GM21576 (cell line): ENCODE measurements around the gene SPRED1.
"Not testable (repeated sequence)": the region's sequence is repeated elsewhere in the genome, so short reads cannot be mapped to it uniquely, and the experiment has no call there.

Experiments
- ATAC-seq: cut with Tn5 transposase; IDR thresholded peaks from one replicate; pipeline ENCODE4 v1.9.1; 2021; ENCODE audit warnings: mild to moderate bottlenecking, moderate library complexity; ENCODE audit not compliant: unreplicated experiment

SPRED1 gene

DNA sequence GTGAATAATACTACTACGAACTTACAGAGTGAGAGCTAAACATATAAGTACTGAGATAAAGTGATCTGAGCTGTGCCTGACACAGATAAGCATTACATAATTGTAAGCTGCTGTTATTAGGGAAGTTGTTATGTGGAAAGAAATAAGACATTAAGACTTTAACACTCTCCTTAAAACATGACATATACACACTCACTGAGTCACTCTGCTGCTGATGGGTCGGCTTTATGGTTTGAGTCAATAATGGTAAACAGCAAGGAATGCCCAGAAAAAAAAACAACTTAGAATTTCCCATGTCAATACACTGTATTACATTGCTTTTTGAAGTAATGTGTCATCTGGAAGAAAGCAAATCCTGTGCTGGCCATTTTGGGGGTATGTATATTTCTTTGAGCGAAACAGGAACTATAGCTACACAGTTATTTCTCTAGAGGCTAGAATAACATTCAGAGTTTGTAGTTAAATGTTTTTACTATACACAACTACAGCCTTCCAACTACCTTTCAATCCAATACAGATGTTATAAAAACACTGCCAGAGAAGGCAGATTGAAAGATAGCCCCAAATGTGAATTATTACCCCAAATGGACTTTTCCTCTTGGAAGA, 22.8 kb upstream of the SPRED1 start:
- ATAC-seq, result no peak

GRCh38 chr15:38231436-38231835, 21.2 kb upstream of the SPRED1 start:
- no peak for ATAC-seq

DNA sequence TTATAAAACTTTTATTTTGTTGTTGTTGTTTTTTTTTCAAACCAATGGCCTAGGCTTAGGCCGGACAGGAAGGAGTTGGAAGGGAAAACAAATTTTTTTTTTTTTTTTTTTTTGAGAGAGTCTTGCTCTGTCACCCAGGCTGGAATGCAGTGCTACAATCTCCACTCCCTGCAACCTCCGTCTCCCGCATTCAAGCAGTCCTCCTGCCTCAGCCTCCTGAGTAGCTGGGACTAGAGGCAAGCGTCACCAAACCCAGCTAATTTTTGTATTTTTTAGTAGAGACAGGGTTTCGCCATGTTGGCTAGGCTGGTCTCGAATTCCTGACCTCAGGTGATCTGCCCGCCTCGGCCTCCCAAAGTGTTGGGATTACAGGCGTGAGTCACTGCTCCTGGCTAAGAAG, 15.6 kb upstream of the SPRED1 start:
- not testable (repeated sequence) for ATAC-seq

DNA sequence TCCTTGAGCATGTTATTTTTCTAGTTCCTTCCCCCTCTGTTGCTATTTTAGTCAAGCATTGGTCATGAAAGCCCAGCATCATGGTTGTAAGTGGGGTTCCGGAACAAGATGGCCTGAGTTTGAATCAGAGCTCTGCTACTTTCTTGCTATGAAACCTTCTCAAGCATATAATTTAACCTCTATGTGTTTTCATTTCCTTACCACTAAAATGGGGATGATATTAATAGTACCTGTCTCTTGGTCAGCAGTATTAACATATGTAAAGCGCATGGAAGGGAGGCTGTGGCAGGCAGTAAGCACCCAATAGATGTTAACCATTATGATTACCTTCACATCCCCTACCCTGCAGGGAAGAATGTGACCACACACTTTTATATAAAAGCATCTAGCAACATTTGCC, 14.3 kb upstream of the SPRED1 start:
- ATAC-seq, result peak; percentile 48

GRCh38 chr15:38242055-38242454, 10.6 kb upstream of the SPRED1 start:
- ATAC-seq, result peak; percentile 80

DNA sequence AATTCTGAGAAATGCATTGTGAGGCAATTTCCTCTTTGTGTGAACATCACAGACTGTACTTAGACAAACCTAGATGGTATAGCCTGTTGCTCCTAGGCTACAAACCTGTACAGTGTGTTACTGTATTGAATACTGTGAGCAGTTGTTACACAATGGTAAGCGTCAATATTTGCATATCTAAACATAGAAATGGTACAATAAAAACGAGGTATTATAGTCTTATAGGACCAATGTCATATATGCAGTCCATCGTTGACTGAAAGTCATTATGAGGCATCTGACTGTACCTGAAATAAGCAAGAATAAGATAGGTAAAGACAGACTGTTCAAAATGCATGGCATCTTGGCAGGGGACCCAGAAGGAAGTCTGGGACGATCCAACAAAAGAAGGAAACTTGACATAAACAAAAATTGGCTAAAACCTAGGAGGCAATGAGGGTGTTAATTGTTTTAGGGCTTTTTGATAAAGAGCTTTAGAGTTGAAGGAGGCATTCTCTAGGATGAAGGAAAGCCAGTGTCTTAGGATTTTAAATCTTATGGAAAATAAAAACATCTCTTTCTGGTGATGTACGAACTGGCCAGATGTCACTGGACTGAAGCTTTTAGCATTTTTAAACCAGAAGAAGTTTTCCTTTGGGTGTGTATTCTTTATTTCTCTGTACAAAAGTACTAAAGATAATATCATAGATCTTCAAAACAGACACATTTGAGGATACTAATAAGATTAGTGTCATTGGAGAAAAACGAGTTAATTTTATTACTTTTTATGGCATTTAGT, 9.2 kb upstream of the SPRED1 start:
- ATAC-seq, result no peak

- ATAC-seq, result no peak
Measured at GRCh38 chr15:38247336-38247735, 5.3 kb upstream of the SPRED1 start.

DNA sequence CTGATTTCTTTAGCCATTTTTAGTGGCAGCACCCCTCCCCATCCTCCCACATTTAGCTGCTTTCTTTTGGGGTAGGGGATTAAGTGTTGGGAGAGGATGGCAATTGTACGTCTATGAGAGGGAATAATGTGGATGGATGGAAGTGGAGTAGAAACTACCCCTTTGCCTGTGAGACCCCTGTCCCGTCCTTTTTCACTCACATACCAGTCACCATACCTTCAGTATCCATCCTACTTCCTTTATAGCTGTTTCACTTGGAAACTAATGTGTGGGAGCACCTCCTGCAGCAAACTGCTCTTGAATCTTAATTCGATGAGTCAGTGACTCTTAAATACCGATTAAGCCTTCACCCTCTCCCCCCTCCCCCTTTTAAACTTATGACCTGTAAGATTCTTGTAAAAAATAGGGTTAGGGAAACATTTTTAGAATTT, 730 bp downstream of the SPRED1 start:
- ATAC-seq, result no peak

DNA sequence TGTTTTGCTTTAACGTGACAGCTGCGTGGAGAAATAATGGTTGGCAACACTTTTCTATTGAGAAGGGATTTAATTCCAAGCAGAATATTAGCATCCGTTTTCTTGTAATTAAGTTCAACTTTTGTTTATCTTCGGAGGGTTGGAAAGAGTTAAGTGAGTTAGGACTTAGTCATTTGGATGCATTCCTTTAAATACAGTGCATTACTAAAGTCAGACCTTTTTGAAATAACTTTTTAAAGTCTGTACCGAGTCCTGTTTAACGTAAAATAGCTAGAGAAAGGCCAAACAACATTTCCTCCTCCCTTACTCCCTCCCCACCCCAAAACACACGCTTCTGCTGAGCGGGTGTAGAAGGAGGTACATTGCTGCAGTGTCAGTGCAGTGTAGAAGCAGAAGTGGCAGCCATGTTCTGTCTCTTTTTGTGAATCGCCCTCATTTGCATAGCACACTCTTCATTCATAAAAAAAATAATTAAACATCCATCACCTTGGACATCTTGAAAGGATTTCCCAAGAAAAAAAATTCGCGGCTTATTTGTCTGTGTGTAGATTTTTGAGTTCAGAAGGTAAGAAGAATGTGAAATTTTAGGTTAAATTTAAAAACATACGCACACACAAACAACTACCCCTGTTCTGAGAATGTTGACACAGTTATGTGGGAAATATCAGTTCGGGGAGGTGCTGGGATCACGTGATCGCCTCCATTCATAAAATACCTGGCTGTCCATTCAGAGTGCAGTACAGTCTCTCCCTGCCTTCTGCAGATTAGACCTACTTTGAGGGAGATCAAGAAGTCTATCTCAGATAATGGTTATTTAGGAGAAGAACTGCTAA, 1.6 kb downstream of the SPRED1 start:
- ATAC-seq, result peak; percentile 42

DNA sequence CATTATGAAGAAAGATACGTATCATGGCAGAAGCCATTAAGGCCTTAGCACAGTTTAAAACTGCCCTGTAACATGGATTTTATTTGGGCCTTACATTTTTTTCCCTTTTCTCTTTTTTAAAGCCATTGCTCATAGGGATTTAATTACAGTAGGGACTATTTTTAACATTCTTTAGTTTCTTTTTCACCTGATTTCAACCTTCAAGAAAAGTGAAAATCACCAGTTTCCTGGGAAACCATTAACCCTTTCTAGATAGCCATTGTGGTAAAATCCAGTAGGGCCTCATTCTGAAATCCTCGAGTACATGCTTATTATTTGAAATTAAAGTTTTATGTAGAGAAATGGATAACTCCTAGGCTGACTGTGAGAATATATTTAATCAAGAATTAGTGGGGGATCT, 3.1 kb downstream of the SPRED1 start:
- no peak for ATAC-seq

GRCh38 chr15:38257676-38258075, 5.0 kb downstream of the SPRED1 start:
- no peak for ATAC-seq

DNA sequence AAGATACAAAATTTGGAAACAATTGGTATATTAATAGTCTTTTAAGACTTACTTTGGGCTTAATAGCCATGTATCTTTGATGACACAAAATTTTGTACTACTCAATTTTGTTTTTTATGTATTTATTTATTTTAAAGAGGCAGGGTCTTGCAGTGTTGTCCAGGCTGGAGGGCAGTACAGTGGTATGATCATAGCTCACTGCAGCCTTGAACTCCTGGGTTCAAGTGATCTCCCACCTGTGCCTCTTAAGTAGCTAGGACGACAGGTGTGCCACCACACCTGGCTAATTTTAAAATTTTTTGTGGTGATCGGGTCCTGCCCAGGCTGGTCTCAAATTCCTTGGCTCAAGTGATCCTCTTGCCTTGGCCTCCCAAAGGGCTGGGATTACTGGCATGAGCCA, 6.5 kb downstream of the SPRED1 start:
- ATAC-seq, result no peak

DNA sequence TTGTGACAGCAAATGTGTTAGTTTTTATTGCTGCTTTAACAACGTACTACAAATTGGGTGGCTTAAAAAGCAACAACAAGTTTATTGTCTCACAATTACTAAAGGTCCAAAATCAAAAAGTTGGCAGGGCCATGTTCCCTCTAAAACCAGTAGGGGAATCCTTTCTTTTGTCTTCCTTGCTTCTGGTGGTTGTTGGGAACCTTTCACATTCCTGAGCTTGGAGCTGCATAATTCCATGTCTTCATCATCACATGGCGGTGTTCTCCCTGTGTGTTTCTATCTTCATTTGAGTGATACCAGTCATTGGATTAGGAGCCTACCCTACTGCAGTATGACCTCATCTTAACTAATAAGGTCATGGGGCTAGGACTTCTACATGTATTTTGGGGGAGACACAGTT, 7.4 kb downstream of the SPRED1 start:
- ATAC-seq, result no peak

- no peak for ATAC-seq
Measured at GRCh38 chr15:38263251-38263650, 10.6 kb downstream of the SPRED1 start.

DNA sequence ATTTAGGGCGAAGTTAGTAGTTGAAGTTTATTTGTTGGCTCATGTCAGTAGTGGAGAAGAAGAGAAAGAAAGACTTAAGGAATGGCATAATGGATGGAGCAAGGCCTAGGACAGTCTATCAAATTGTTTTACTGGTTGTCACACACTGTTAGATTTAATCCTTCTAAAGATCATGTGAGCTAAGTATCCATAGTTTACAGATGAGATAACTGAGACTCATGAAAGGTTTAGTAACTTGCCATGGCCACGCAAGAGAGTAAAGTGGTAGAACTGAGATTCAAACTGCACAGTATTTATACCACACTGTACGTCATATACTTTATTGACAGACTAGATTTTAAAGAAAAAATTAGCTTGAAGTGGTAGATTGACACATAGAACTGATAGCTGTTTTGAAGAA, 11.4 kb downstream of the SPRED1 start:
- ATAC-seq, result no peak

DNA sequence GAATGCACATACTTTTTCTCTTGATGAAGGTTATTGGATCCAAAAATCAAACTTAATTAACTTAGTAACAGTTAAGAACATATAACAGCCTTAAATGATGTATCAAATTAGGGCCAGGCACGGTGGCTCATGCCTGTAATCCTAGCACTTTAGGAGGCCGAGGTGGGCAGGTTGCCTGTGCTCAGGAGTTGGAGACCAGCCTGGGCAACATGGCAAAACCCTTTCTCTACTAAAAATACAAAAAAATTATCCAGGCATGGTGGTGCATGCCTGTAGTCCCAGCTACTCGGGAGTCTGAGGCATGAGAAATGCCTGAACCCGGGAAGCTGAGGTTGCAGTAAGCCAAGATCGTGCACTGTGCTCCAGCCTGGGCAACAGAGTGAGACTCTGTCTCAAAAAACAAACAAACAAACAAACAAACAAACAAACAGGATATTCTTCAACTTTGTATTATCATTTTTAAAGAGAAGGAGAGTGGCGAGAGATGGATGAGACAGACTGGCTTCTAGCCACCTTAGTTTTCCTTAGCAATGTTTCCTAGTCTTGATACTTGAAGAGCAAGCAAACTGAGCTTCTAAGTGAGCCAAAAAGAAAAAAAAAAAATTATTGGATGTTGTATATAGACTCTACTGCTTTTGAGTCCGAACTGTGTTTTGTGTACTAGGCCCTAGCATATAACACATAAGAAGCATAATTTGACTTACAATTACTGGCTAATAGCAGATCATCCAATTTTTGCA, 13.8 kb downstream of the SPRED1 start:
- no peak for ATAC-seq

- ATAC-seq, result no peak
Measured at GRCh38 chr15:38267421-38268022, 14.9 kb downstream of the SPRED1 start.

GRCh38 chr15:38271144-38271543, 18.5 kb downstream of the SPRED1 start:
- no peak for ATAC-seq

- no peak for ATAC-seq
Measured at GRCh38 chr15:38271895-38272294, 19.3 kb downstream of the SPRED1 start.

- not testable (repeated sequence) for ATAC-seq
Measured at GRCh38 chr15:38272431-38272830, 19.8 kb downstream of the SPRED1 start.

DNA sequence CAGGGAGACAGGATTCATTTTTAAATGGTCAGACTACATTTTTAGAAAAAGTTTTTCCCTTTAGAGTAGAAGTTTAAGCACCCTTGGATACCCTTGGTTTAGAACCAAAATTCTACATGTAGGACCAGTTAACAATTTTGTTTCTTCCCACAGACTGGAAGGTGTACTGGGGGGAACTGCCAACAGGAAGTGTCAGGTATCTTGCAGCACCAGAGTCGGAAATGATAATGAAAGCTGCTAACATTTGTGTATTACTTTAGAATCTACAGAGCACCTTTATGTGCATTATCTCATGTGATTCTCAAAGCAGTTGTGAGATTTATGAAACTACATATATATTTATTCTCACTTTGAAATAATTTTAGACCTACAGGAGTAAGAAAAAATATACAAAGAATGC, 21.5 kb downstream of the SPRED1 start:
- no peak for ATAC-seq
